GM21825 (cell line): ENCODE data around the gene CCNL2.

ENCODE experiments used
- ATAC-seq: cut with Tn5 transposase; IDR thresholded peaks from one replicate; pipeline ENCODE4 v1.9.1; 2021; ENCODE audit warnings: mild to moderate bottlenecking, moderate library complexity; ENCODE audit not compliant: unreplicated experiment

CCNL2 gene

GRCh38 chr1:1346501-1346890 is 52.6 kb downstream of the CCNL2 start:
- ATAC-seq, result no peak

DNA sequence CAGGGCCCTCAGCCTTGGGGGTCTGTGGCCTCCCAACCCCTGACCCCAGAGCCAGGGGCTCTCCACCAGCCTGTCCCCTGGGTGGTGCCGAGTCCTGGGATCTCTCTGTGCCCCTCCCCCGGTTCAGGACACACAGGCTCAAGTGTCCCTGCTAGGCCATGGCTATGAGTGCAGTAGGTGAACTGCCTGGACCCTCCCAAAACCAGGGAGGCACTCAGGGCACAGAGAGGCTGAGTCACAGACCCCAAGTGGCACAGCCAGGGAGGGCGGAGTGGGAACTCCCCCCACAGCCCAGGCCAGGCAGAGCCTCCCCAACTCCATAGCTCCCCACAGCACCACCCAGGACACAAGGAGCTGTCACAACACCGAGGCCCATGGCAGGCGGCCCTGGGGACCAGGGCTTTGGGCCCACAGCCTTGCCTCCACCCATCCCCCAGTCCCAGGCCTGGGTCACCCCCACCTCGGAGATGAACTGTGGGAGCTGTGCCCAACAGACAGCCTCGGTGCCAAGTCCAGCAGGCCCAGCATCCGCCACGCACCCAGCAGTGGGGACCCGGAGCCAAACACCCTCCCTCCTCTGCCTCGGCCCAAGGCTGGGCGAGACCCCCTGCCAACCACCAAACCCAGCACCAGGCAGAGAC is 53.2 kb downstream of the CCNL2 start:
- no peak for ATAC-seq

- ATAC-seq, result no peak
Observed at GRCh38 chr1:1345384-1345783, 53.8 kb downstream of the CCNL2 start.

- ATAC-seq, result no peak
Observed at GRCh38 chr1:1344655-1345361, 54.3 kb downstream of the CCNL2 start.

- ATAC-seq, result no peak
Observed at GRCh38 chr1:1343811-1344421, 55.2 kb downstream of the CCNL2 start.

- no peak for ATAC-seq
Observed at GRCh38 chr1:1342584-1343115, 56.5 kb downstream of the CCNL2 start.

- ATAC-seq, result no peak
Observed at GRCh38 chr1:1342061-1342562, 57.0 kb downstream of the CCNL2 start.

DNA sequence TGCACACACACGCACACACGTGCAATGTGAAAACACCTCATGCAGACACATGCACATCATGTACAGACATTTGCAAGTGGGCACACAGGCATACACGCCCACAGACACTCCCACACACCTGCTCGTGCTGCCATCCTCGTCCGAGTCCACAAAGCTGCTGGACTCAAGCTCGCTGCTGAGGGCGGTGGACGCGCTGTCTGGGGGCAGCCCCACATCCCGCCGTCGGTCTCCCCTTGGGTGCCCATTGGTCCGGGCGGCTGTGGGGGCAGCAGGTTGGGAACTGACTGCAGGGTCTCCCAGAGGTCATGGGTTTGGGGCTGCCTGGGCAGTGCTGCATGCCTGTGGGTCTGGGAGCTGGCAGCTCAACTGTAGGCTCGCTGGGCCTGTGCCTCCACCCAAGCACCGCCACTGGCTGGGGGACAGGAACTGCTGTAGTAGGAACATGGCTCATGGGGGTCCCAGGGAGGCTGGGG is 57.5 kb downstream of the CCNL2 start:
- no peak for ATAC-seq

- no peak for ATAC-seq
Observed at GRCh38 chr1:1340791-1341548, 58.2 kb downstream of the CCNL2 start.

DNA sequence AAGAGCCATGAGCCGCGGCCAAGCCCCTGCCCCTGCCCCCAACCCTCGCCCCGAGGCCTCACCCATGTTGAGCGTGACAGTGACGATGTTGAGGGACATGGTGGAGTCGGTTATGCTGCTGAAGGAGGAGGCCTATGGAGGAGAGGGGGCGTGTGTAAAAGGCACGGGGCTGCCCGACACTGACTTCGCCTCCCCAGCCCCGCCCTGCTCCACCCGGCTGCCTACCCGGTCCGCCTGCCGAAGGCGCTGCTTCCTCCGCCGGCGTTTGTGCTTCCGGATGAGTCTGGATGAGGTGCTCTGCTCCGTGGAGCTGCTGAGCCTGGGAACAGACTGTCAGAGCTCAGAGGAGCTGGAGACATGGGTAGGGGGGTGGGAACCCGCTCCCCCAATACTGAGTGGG is 59.0 kb downstream of the CCNL2 start:
- ATAC-seq, result no peak

- no peak for ATAC-seq
Observed at GRCh38 chr1:1338278-1338677, 60.9 kb downstream of the CCNL2 start.

DNA sequence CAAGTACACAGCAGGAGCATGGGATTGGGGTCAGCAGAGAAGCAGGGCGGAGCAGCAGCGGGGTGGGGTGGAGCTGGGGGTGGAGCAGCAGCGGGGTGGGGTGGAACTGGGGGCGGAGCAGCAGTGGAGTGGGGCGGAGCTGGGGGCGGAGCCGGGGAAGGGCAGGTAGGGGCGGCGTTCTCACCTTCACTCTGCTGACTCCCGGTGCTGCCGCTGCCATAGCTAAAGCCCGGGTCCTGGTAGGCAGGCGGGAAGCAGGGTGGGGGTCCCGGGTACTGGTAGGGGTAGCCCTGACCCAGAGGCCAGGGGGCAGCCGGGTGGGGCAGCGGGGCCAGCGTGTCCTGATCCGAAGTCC is 61.4 kb downstream of the CCNL2 start:
- no peak for ATAC-seq

DNA sequence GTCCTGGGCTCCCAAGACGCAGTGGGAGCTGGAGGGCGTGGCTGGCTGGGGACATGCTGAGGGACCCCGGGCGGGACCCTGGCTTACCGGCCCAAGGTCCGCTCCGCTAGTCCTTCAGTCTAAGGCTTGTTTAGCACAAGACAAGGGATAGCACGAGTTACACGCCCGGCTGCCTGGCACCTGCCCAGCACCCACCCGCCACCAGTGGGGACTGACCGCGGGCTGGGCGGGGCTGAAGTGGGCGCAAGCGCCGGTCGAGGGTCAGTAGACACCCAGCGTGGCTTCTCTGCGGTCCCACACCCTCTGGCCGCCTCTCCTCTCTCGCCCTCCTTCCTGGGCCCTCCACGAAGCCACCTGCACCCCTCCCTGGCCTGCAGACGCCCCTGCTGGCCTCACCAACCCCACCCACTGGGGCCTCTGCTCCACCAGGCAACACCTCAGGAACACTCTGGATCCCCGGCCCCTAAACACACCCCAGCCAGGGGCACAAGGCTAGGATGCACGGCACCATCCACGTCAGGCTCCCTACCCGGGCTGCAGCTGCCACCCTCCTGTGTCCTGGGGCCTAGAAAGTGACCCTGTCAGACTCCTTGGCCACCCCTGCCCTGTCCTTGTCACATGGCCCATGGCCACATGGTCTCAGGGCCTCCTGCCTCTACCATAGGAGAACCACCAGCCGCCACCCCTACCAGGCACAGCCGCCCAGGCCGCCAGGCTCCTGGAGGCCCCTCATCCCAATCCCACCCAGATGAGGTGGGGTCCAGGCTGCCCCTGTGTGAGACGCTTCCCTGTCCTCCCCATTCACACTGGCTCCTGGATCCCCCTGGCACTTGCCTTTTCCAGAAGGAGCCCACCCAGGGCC is 62.0 kb downstream of the CCNL2 start:
- ATAC-seq, result no peak

DNA sequence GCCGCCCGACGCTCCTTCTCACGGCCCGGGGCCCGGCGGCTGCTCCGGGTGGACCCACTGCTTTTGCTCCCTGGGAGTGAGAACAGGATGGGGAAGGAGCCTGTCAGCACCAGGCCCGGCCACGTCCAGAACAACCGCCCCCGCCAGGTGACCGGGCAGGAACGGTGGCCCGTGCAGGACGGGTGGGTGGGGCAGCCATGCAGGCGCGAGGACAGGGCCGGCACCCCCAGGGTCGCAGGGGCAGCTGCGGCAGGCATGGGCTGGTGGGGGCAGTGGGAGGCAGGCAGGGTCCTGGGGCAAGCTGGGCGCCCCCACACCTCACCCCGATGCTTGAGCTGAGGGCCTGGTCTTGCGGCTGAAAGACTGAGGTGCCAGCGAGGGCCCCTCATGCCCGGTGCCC is 62.7 kb downstream of the CCNL2 start:
- no peak for ATAC-seq

DNA sequence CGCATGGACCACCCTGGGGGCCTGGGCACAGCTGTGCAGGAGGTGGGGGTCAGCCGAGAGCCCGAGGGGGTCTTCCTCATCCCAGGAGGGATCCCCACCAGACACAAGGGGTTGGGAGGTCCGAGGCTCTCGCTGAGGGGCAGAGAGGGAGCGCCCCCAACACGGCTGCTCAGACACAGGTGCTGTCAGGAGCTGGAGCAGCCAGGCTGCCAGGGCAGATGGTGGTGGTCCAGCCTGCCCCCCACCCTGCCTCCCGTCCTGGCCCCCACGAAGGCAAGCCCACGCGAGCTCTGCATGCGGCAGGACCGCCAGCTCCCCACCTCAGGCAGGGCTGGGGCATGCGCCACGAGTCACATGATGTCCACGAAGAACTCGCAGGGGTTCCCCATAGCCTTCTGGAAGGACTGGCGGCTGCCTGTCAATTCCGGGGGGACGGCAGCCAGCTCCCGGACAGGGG is 63.3 kb downstream of the CCNL2 start:
- ATAC-seq, result no peak
